MG63 (cell line): Measurements from ENCODE around the gene ZGPAT. TPM values are rescaled to one million over a fixed set of nuclear protein-coding genes. Genes with fewer than 3 reads are reported as not detected.
"Not testable (repeated sequence)": the region's sequence is repeated elsewhere in the genome, so short reads cannot be mapped to it uniquely, and the experiment has no call there.

ENCODE experiments used
- DNase-seq: peaks from one replicate; pipeline ENCODE4 v3.0.0-alpha.2; 2020
- H3K27me3 ChIP-seq: fragments of 250-450 bp; sonication (Bioruptor Pico); 2 replicates; pipeline ENCODE4 v1.5.1; 2020; ENCODE audit warnings: mild to moderate bottlenecking, moderate library complexity
- H3K36me3 ChIP-seq: fragments of 250-450 bp; sonication (Bioruptor Pico); 2 replicates; pipeline ENCODE4 v1.5.1; 2020; ENCODE audit warnings: mild to moderate bottlenecking, moderate library complexity
- H3K4me3 ChIP-seq: fragments of 250-450 bp; sonication (Bioruptor Pico); 2 replicates; pipeline ENCODE4 v1.5.1; 2020; ENCODE audit warnings: mild to moderate bottlenecking, moderate library complexity
- H3K9me3 ChIP-seq: fragments of 250-450 bp; sonication (Bioruptor Pico); 2 replicates; pipeline ENCODE4 v1.5.1; 2020; ENCODE audit warnings: mild to moderate bottlenecking, moderate library complexity
- total RNA-seq: library from RNA; depleted of rRNA; stranded (reverse); fragments of >200 nt; shearing (Covaris generic); gene quantifications from 2 replicates; pipeline ENCODE4 v1.2.3, GENCODE V29; 2014; ENCODE audit warnings: low replicate concordance

The ZGPAT gene
- total RNA-seq, 1 experiment from 2014 or later, result 46.2 TPM

GRCh38 chr20:63772781-63773518 lies 65.1 kb downstream of the ZGPAT start:
- H3K27me3 ChIP-seq, result no peaks in the 10 kb centered on the region
- no peak overlapping the region for H3K4me3 ChIP-seq
- no peaks in the 10 kb centered on the region for H3K9me3 ChIP-seq
- 0 out of 2 replicates have a peak, but pooled peaks cover 5% of the 10 kb centered on the region for H3K36me3 ChIP-seq
- no peak for DNase-seq

GRCh38 chr20:63773571-63774241 lies 65.9 kb downstream of the ZGPAT start:
- no peak for DNase-seq
- Histone ChIP-seq H3K36me3 (0 out of 2 replicates have a peak, but pooled peaks cover 5% of the 10 kb centered on the region), H3K9me3 (no peaks in the 10 kb centered on the region), H3K4me3 (no peak overlapping the region), H3K27me3 (no peaks in the 10 kb centered on the region)

- Histone ChIP-seq H3K9me3 (no peaks in the 10 kb centered on the region), H3K4me3 (no peak overlapping the region), H3K27me3 (no peaks in the 10 kb centered on the region), H3K36me3 (no peaks in the 10 kb centered on the region)
- no peak for DNase-seq
Measured at GRCh38 chr20:63774306-63774705, 66.5 kb downstream of the ZGPAT start.

GRCh38 chr20:63775096-63775978 lies 67.5 kb downstream of the ZGPAT start:
- no peaks in the 10 kb centered on the region for H3K27me3 ChIP-seq
- no peak overlapping the region for H3K4me3 ChIP-seq
- H3K9me3 ChIP-seq, result no peaks in the 10 kb centered on the region
- DNase-seq, result no peak
- H3K36me3 ChIP-seq, result no peaks in the 10 kb centered on the region

- not testable (repeated sequence) for H3K4me3 ChIP-seq
Measured at GRCh38 chr20:63776875-63777274, 69.0 kb downstream of the ZGPAT start.

GRCh38 chr20:63777614-63778013 lies 69.8 kb downstream of the ZGPAT start:
- DNase-seq, result no peak
- Histone ChIP-seq H3K4me3 (no peak overlapping the region), H3K9me3 (no peaks in the 10 kb centered on the region), H3K36me3 (no peaks in the 10 kb centered on the region), H3K27me3 (no peaks in the 10 kb centered on the region)

More at GRCh38 chr20:63776875-63777274, 69.0 kb downstream of the ZGPAT start:
- H3K27me3 ChIP-seq, H3K36me3 ChIP-seq, DNase-seq, H3K9me3 ChIP-seq: not testable (repeated sequence)

GRCh38 chr20:63778034-63778752 lies 70.4 kb downstream of the ZGPAT start:
- no peaks in the 10 kb centered on the region for H3K27me3 ChIP-seq
- DNase-seq, result no peak
- no peaks in the 10 kb centered on the region for H3K36me3 ChIP-seq
- H3K9me3 ChIP-seq, result no peaks in the 10 kb centered on the region
- no peak overlapping the region for H3K4me3 ChIP-seq

GRCh38 chr20:63778857-63779256 lies 71.0 kb downstream of the ZGPAT start:
- H3K27me3 ChIP-seq, result no peaks in the 10 kb centered on the region
- no peaks in the 10 kb centered on the region for H3K9me3 ChIP-seq
- no peak for DNase-seq
- no peak overlapping the region for H3K4me3 ChIP-seq
- no peaks in the 10 kb centered on the region for H3K36me3 ChIP-seq

GRCh38 chr20:63781181-63781580 lies 73.3 kb downstream of the ZGPAT start:
- DNase-seq, result no peak
- no peak overlapping the region for H3K4me3 ChIP-seq
- H3K9me3 ChIP-seq, result no peaks in the 10 kb centered on the region
- H3K36me3 ChIP-seq, result no peaks in the 10 kb centered on the region
- H3K27me3 ChIP-seq, result no peaks in the 10 kb centered on the region

- Histone ChIP-seq H3K27me3 (no peaks in the 10 kb centered on the region), H3K36me3 (no peaks in the 10 kb centered on the region), H3K9me3 (no peaks in the 10 kb centered on the region), H3K4me3 (no peak overlapping the region)
- no peak for DNase-seq
Measured at GRCh38 chr20:63782051-63782471, 74.2 kb downstream of the ZGPAT start.

GRCh38 chr20:63782521-63782971 lies 74.7 kb downstream of the ZGPAT start:
- Histone ChIP-seq H3K27me3 (no peaks in the 10 kb centered on the region), H3K4me3 (no peak overlapping the region), H3K9me3 (no peaks in the 10 kb centered on the region), H3K36me3 (no peaks in the 10 kb centered on the region)
- DNase-seq, result no peak

GRCh38 chr20:63783970-63784369 lies 76.1 kb downstream of the ZGPAT start:
- no peak for DNase-seq

GRCh38 chr20:63785691-63786131 lies 77.9 kb downstream of the ZGPAT start:
- no peak for DNase-seq
- no peaks in the 10 kb centered on the region for H3K27me3 ChIP-seq
- no peaks in the 10 kb centered on the region; the same call in 1 of the 2 replicates for H3K36me3 ChIP-seq
- no peaks in the 10 kb centered on the region for H3K9me3 ChIP-seq
- no peak overlapping the region for H3K4me3 ChIP-seq

More at GRCh38 chr20:63783970-63784369, 76.1 kb downstream of the ZGPAT start:
- no peaks in the 10 kb centered on the region for H3K27me3 ChIP-seq
- no peaks in the 10 kb centered on the region for H3K9me3 ChIP-seq
- no peak overlapping the region for H3K4me3 ChIP-seq
- H3K36me3 ChIP-seq, result no peaks in the 10 kb centered on the region
